Stomach smooth muscle (tissue), 2 donors: ENCODE results near the gene TRIML1.

Experiments used
- H3K27ac ChIP-seq: one replicate; pipeline ENCODE4 v1.7.0; 2013; ENCODE audit warnings: mild to moderate bottlenecking, low read length, inconsistent platforms
- H3K27me3 ChIP-seq, 2 donors: one replicate each; pipeline ENCODE4 v1.7.0; 2013; ENCODE audit warnings: low read length in 2 of 2; ENCODE audit not compliant: insufficient read depth in 2 of 2, control insufficient read depth in 1 of 2
- H3K36me3 ChIP-seq, 2 donors: one replicate each; pipeline ENCODE4 v1.7.0; 2013; ENCODE audit warnings: low read length in 2 of 2; ENCODE audit not compliant: control insufficient read depth in 2 of 2, insufficient read depth in 2 of 2
- H3K4me1 ChIP-seq: one replicate; pipeline ENCODE4 v1.7.0; 2013; ENCODE audit warnings: low read length; ENCODE audit not compliant: control insufficient read depth, insufficient read depth
- H3K4me3 ChIP-seq, 2 donors: one replicate each; pipeline ENCODE4 v1.7.0; 2013; ENCODE audit warnings: low read length in 2 of 2
- H3K9ac ChIP-seq, 2 donors: one replicate each; pipeline ENCODE4 v1.7.0; 2013; ENCODE audit warnings: low read length in 2 of 2, mild to moderate bottlenecking in 1 of 2
- H3K9me3 ChIP-seq, 2 donors: one replicate each; pipeline ENCODE4 v1.7.0; 2013; ENCODE audit warnings: low read length in 2 of 2; ENCODE audit not compliant: control insufficient read depth in 2 of 2
- donor health status: healthy.
- donor health status: Pancreatic carcinoma.

TRIML1 gene

GRCh38 chr4:188121530-188121929 is 17.7 kb upstream of the TRIML1 start:
- Histone ChIP-seq H3K9me3 (no peaks in the 10 kb centered on the region), H3K4me1 (no peaks in the 10 kb centered on the region), H3K36me3 (no peaks in the 10 kb centered on the region), H3K9ac (no peak overlapping the region), H3K27ac (no peak overlapping the region), H3K4me3 (no peak overlapping the region), H3K27me3 (no peaks in the 10 kb centered on the region)

DNA sequence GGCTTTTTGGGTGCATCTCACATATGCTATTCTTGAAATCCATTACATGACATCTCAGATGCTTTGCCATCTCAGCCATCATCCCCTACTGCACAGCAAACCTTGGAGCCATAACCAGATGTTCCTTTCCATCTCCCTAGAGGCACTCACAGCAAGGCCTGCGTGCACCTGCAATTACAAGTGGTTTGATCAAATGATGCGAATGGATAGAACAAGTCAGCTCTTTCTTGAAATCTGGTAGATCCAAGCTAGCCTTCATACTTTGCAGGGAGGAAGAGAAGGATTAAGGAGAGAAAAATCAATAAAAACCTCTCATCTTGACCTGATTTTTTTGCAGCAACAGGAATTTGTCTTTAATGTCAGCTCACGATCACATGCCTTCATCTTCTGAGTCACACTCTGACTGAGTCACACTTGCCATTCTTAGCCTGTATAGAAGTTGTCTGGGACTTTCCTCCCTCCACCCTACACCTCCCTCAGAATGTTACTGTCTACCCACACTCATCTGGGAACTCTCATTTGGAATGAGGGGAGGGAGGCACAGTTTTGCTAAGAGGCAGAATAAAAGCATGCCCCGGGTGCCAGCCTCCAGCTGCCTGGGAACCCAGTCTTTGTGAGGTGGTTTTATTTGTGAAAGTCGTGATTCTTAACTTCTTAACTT is 11.9 kb upstream of the TRIML1 start:
- Histone ChIP-seq H3K27ac (no peak overlapping the region), H3K4me1 (no peaks in the 10 kb centered on the region), H3K9me3 (no peaks in the 10 kb centered on the region), H3K27me3 (no peaks in the 10 kb centered on the region), H3K4me3 (no peak overlapping the region), H3K9ac (no peak overlapping the region), H3K36me3 (no peaks in the 10 kb centered on the region)

DNA sequence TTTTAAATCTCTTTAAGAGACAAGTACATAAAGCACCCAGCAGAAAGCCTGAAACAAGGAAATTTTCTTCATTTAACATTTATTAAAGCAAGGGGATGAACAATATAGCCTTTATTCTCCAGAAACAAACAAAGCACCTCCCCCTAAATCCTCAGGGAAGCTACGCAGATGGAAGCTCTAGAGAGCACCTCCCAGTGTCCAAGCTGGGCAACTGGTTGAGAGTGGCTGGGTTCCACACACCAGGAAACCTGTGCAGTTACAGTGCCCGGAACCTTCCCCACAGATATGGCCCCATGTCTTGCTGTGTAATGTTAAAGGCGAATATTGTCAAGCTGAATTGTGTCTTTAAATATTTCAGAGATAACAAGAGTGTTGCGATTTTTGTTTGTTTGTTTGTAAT is 8.9 kb upstream of the TRIML1 start:
- H3K9me3 ChIP-seq, result no peaks in the 10 kb centered on the region
- H3K36me3 ChIP-seq, result no peaks in the 10 kb centered on the region
- no peaks in the 10 kb centered on the region for H3K27me3 ChIP-seq
- H3K4me3 ChIP-seq, result no peak overlapping the region
- H3K27ac ChIP-seq, result no peak overlapping the region
- H3K4me1 ChIP-seq, result no peaks in the 10 kb centered on the region
- no peak overlapping the region for H3K9ac ChIP-seq

GRCh38 chr4:188132232-188132631 is 7.0 kb upstream of the TRIML1 start:
- no peaks in the 10 kb centered on the region for H3K27me3 ChIP-seq
- H3K27ac ChIP-seq, result no peak overlapping the region
- no peaks in the 10 kb centered on the region for H3K9me3 ChIP-seq
- no peaks in the 10 kb centered on the region for H3K36me3 ChIP-seq
- H3K4me3 ChIP-seq, result no peak overlapping the region
- no peak overlapping the region for H3K9ac ChIP-seq
- no peaks in the 10 kb centered on the region for H3K4me1 ChIP-seq

DNA sequence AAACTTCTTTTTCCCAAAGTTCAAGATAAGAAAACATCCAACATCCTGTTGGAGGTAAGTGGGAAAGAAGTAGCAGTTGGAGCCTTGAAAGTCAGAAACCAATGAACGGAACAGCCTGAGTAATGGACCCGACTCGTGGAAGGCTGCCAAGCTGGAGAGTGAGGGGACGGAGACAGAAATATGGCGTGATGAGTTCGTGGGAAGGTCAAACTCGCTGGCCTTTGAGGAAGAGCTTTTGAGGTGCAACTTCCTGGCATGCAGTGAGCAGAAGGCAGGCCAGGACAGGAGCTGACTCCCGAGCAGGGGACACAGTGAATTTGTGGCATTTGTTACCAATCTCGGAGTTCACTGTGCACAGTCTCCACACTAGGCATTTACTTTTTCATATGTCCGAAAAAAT is 1.0 kb upstream of the TRIML1 start:
- Histone ChIP-seq H3K9ac (no peak overlapping the region), H3K4me3 (no peak overlapping the region), H3K36me3 (no peaks in the 10 kb centered on the region), H3K4me1 (no peaks in the 10 kb centered on the region), H3K27ac (no peak overlapping the region), H3K9me3 (no peaks in the 10 kb centered on the region), H3K27me3 (no peaks in the 10 kb centered on the region)

DNA sequence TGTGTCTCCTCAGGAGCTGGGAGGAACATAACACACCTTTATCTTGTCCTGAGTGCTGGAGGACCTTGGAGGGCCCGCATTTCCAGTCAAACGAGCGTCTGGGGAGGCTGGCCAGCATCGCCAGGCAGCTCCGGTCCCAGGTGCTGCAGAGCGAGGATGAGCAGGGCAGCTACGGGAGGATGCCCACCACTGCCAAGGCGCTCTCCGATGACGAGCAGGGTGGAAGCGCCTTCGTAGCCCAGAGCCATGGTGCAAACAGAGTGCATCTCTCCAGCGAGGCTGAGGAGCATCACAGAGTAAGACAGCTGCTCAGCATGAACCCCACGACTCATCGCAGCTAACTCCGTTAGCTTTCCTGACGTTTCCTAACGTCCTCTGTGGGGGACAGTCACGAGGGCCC is 430 bp downstream of the TRIML1 start:
- Histone ChIP-seq H3K27ac (no peak overlapping the region), H3K27me3 (peaks cover 3% of the 10 kb centered on the region in 2 donors), H3K9me3 (no peaks in the 10 kb centered on the region), H3K4me1 (no peaks in the 10 kb centered on the region), H3K36me3 (no peaks in the 10 kb centered on the region), H3K9ac (no peak overlapping the region), H3K4me3 (no peak overlapping the region)

GRCh38 chr4:188143731-188144130 is 4.5 kb downstream of the TRIML1 start:
- no peaks in the 10 kb centered on the region for H3K9me3 ChIP-seq
- no peak overlapping the region for H3K4me3 ChIP-seq
- H3K4me1 ChIP-seq, result no peaks in the 10 kb centered on the region
- H3K27me3 ChIP-seq, result peaks cover 3% of the 10 kb centered on the region in 2 donors
- H3K27ac ChIP-seq, result no peak overlapping the region
- no peaks in the 10 kb centered on the region for H3K36me3 ChIP-seq
- H3K9ac ChIP-seq, result no peak overlapping the region

GRCh38 chr4:188145601-188146000 is 6.4 kb downstream of the TRIML1 start:
- no peaks in the 10 kb centered on the region for H3K36me3 ChIP-seq
- H3K27ac ChIP-seq, result no peak overlapping the region
- H3K27me3 ChIP-seq, result peaks cover 3% of the 10 kb centered on the region in 2 donors
- no peak overlapping the region for H3K4me3 ChIP-seq
- H3K9ac ChIP-seq, result no peak overlapping the region
- no peaks in the 10 kb centered on the region for H3K9me3 ChIP-seq
- no peaks in the 10 kb centered on the region for H3K4me1 ChIP-seq

DNA sequence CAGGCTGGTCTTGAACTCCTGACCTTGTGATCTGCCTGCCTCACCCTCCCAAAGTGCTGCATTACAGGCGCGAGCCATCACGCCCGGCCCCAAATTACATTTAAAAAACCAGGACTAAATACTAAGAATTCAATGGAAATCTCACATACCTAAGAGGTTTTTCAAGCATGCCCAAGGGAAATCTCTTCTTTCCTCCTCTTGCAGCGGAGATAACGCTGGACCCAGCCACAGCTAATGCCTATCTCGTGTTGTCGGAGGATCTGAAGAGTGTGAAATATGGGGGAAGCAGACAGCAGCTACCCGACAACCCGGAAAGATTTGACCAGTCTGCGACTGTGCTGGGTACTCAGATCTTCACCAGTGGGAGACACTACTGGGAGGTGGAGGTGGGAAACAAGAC is 7.4 kb downstream of the TRIML1 start:
- H3K4me3 ChIP-seq, result no peak overlapping the region
- no peaks in the 10 kb centered on the region for H3K9me3 ChIP-seq
- H3K27me3 ChIP-seq, result peaks cover 3% of the 10 kb centered on the region in 2 donors
- H3K36me3 ChIP-seq, result no peaks in the 10 kb centered on the region
- H3K27ac ChIP-seq, result no peak overlapping the region
- H3K9ac ChIP-seq, result no peak overlapping the region
- H3K4me1 ChIP-seq, result no peaks in the 10 kb centered on the region

- Histone ChIP-seq H3K27me3 (peaks cover 3% of the 10 kb centered on the region in 2 donors), H3K9ac (no peak overlapping the region), H3K36me3 (no peaks in the 10 kb centered on the region), H3K4me3 (no peak overlapping the region), H3K4me1 (no peaks in the 10 kb centered on the region), H3K9me3 (no peaks in the 10 kb centered on the region), H3K27ac (no peak overlapping the region)
Measured at GRCh38 chr4:188147176-188147575, 7.9 kb downstream of the TRIML1 start.

- Histone ChIP-seq H3K9me3 (no peaks in the 10 kb centered on the region), H3K4me3 (no peak overlapping the region), H3K27ac (no peak overlapping the region), H3K36me3 (no peaks in the 10 kb centered on the region), H3K27me3 (peaks cover 3% of the 10 kb centered on the region in 2 donors), H3K9ac (no peak overlapping the region), H3K4me1 (no peaks in the 10 kb centered on the region)
Measured at GRCh38 chr4:188147776-188148175, 8.5 kb downstream of the TRIML1 start.
